NCI-H1436 (cell line): ENCODE results near the gene FAM120C.

Experiments used
- DNase-seq: peaks from one replicate; lab custom pipeline; 2025; lab: John Stamatoyannopoulos, UW

FAM120C gene, protein sequence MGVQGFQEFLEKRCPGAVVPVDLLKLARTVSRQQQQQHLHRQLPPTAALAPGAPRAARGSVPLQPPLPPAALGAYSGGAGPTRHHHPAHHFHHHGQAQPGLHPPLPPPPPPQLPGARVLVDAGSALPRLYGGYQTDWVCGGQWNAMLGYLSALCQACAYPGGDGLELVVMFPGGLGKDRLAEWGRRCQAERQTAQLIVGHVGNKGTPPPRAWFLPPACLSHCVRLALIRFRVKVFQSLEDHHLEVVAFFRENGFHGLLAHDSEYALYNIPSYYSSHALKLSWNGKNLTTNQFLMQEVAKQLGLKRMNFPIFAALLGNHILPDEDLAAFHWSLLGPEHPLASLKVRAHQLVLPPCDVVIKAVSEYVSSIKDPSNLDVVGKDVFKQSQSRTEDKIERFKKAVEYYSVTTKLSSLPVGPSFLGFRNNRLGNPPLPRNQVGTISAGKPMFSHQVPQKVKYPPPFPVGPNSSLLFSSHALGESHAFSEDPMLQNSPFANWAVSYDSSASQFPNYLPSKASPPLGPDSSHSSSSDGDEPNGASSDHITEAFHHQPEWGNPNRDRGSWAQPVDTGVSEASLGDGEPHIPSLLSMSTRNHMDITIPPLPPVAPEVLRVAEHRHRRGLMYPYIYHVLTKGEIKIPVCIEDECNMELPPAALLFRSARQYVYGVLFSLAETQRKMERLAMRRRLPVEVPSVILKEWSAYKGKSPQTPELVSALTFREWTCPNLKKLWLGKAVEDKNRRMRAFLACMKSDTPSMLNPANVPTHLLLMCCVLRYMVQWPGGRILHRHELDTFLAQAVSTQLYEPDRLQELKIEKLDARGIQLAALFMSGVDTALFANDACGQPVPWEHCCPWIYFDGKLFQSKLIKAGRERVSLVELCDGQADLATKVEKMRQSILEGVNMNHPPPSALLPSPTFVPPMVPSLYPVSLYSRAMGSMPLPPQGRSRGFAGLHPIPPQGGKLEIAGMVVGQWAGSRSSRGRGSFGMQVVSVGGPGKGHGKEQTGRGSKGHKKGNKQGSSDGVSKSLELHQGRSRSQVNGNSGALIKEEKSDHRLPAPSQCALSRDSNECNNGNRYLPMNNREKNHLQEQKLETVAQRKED

DNA sequence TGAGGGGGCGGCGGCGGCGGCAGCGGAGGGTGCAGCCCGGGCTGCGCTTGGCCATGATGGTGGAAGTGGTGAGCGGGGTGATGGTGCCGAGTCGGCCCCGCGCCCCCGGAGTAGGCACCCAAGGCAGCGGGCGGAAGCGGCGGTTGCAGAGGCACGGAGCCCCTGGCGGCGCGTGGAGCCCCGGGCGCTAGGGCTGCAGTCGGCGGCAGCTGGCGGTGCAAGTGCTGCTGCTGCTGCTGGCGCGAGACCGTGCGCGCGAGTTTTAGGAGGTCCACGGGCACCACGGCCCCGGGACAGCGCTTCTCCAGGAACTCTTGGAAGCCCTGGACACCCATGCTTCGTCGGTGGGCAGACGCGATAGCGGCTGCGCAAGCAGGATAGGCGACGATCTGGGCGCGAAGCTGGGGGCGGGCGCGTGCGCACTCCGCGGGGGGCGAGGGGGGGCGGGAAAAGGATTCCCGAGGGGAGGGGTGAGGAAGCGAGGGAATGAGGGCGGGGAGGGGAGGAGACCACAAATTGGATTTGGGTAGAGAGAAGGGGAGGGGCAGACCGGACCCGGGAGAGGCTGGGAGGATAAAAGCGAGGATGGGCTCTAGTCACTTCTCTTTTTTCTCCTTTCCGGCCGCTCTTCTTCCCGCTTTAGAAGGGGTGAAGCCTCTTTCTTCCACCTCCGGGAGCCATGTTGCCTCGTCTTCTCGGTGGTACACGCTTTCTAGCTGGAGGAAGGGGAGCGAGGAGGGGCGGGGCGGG is at the start of gene FAM120C:
Gene FAM120C, minus strand, starts transcription at position 391 of the 750 bp plus-strand sequence. Its CDS starts 56 bp downstream, at position 335.
- DNase-seq = peak; percentile 80

DNA sequence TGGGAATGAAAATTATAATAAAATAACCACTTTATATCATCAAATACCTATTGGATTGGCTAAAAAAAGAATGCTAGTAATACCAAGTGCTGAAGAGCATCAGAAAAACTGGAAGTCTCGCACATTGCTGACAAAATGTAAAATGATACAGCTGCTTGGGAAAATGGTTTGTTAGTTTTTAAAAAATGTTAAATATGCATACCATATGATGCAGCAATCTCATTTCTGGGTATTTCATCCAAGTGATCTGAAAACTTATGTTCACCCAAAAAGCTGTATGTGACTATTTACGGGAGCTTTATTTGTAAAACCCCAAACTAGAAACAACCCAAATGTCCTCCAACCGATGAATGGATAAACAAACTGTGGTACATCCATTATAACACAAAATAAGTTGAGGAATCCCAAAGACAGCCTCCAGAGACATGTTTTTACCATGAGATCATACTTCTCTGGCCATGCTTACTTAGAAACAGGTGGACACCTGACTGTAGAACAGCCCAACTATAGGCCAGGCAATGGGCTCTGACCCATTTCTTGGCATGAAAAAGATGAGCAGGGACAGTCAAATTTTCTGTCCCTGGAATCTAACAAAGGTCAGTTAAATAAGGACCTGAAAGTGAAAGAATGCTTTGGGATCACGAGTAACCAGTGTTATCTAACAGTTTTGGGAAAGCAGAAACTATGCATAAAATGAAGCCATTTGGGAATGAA is 47.5 kb upstream of the FAM120C start:
- DNase-seq = no peak

DNA sequence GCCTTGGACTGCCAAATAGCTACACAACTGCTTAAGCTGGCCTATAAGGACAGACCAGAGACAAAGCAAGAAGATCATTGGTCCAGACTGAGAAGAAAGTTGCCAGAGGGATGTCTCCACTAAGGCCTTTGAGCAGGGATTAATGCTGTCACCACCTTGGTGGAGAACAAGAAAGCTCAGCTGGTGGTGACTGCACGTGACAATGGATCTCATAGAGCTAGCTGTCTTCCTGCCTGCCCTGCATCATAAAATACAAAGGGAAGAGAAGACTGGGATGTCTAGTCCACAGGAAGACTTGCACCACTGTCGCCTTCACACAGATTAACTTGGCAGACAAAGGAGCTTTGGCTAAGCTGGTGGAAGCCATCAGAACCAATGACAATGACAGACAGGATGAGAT is 40.5 kb upstream of the FAM120C start:
- DNase-seq = no peak

DNA sequence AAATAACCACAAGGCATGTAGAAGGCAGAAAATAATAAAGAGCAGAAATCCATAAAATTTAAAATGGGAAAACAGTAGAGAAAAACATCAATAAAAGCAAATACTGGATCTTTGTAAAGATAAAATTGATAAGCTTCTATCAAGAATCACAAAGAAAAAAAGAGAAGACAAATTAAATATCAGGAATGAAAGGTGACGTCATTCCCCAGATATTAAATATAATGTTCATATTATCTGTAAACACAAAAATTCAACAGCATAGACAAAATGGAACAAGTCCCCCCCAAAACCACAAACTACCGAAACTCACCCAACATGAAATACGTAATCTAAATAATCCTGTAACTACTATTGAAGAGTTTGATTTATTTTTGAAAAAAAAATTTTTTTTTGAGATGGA is 30.5 kb upstream of the FAM120C start:
- no peak for DNase-seq

DNA sequence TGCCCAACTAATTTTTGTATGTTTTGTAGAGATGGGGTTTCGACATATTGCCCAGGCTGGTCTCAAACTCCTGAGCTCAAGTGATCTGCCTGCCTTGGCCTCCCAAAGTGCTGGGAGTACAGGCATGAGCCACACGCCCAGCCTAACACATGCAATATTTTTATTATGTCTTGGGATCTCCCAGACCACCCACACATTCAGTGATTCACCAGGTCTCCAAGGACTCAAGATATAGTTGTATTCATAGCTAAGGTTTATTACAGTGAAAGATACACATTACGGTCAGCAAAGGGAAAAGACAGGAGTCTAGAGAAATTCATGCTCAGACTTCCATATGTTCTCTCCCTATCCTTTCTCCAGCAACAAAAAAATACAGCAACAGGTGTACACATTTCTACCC is 25.5 kb upstream of the FAM120C start:
- DNase-seq = no peak

DNA sequence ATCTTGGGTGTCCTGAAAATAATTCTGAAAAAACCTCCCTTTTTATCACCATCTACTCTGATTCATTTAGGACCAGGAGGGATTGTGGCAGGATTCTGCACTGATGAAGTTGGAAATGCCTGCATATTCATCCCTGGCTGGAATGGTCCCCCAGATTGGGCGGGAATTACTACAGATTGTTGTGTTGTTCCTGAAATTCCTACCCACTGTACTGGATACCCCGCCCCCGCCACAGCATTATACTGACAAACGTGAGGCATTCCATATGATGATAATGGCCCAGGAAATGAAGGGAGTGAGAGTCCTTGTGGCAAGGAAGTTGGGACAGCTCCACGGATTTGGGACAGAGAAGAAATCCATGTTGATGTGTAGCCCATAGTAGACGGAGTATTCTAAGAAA is 15.2 kb upstream of the FAM120C start:
- DNase-seq = no peak

DNA sequence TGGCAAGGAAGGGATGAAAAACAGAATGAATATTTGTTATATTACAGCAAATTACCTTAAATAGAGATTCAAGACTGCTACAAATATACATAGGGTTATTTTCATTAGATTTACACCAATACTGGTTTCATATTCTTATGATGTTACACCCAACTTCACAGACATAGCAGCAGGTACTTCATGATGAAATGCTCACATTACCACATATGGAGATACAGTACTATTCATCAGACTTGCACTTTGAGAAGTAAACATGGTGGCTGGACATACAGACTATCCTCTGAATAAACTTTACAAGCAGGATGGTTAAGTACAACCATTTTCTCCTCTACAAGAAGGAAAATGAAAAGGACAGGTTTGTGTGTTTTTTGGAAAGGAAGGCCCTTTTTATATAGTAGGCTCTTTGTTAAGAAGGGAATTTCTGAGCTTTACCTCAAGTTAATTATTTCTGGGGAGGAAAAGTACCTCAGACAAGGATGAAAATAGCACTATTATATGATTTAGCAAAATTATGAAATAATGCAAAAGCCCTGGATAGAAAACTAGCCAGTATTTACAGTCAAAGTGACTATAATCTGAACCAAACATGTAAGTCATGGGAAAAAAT is 12.0 kb upstream of the FAM120C start:
- no peak for DNase-seq

DNA sequence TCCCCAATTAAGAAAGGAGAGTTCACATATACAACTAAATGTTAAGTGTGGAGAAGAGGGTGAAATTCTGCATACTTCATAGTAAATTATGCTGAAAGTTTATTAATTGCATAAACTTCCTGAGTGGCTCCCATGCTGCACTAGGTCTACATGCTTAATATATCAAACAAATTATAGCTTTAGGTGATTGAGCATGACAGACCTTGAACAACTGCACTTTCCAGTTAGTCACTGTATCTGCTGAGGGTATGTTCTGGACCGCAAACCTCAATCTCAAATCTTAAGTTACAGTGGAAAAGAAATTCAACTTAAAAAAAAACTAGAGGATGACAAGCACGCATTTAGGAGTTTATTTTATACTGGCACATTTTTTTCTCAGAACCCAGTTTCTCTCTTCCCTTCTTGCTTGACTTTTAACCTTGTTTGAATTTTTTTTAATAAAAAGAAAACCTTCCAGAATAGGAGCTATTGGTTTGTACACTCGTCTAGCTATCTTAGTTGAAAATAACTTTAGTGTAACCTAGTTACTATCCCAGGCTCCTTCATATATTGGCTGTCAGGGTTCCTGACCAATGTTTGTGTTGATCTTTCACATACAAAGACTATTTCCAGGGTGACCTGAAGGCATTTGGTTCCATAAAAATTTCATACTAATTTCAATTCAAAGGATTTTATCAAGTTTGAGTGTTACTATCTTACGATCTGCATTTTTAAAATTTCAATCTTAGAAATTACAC is 10.2 kb upstream of the FAM120C start:
- no peak for DNase-seq

DNA sequence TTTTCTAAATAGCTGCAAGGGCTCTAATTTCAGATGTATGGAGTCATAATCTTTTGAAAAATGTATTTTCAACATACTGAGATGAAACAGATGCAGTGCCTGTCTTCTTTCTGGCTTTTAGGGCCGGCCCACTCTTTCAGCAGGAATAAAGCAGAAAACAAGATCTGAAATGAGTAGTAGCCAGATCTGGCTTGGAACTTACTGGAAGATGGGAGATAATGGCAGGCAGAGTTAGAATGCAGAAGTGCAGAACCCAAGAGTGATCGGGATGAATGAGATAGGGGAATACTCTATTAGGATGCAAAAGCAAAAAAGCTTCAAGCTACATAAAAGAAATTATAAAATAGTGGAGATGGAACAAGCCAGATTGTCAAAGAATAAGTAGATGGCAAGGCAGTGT is 1.4 kb upstream of the FAM120C start:
- no peak for DNase-seq

DNA sequence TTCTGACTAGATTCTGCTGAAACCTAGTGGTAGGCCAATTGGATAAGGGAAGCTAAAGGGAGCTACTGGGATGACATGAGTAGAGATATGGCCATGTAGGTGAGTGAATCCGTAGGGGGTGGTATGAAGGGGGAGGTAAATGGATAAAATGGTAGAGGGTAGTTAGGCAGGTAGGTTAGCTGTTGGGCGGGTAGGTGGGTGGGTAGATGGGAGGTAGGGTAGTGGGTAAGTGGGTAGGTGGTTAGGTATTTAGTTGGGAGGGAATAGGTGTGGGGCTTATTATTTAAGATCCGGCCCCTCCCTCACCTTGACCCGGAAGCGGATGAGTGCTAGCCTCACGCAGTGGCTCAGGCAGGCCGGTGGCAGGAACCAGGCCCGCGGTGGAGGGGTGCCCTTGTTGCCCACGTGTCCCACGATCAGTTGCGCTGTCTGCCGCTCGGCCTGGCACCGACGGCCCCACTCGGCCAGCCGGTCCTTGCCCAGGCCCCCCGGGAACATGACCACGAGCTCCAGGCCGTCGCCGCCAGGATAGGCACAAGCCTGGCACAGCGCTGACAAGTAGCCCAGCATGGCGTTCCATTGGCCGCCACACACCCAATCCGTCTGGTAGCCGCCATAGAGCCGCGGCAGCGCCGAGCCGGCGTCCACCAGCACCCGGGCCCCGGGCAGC is 725 bp downstream of the FAM120C start:
- peak; percentile 24 for DNase-seq

DNA sequence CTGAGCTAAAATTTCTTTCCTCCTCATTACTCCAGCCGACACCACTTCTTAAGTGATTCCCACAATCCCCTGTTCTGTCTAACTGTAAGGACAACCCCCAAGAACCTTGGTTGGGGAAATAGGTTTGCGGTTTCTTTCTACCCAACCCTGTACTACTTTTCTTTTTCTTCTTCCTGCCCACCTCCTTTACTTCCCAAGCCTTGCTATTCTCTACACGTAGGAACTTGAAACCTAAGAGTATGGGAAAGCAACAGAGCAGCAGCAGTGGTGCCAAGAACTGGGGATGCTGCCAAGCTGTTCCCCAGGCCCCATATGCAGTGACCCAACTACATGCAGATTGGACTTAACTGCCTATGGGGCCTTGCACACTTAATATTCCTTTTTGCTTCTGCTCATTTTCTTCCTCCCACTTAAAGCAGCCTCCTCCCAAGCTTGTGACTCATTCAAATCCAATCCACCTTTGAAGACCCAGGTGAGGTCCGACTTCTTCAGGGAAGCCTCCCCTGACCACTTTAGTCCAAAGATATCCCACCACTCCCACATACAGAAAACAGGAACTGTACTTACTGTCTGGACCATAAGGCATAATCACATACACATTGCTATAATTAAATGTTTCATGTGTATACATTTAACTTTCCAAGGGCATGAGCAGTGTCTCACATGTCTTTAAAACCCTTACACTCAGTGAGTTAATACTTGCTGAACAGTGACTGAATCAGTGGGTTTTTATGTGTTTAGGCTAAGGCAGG is 1.7 kb downstream of the FAM120C start:
- no peak for DNase-seq

DNA sequence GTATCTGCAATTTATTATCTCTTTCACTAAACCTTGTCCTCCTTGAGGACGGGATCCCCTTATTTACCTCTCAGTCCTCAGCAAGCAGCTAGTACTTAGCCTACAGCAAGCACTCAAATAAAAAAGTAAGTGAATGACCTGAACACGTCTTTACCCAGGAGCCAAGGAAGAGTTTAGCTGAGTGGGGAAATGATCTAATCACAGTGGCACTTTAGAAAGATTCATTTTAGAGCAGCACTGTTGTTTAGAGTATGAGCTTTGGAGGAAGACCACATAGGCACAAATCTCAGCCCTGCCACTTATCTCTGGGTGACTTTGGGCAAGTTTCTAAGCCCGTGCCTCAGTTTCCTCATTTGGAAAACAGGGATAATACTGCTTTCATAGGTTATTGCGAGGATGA is 2.7 kb downstream of the FAM120C start:
- DNase-seq = no peak

DNA sequence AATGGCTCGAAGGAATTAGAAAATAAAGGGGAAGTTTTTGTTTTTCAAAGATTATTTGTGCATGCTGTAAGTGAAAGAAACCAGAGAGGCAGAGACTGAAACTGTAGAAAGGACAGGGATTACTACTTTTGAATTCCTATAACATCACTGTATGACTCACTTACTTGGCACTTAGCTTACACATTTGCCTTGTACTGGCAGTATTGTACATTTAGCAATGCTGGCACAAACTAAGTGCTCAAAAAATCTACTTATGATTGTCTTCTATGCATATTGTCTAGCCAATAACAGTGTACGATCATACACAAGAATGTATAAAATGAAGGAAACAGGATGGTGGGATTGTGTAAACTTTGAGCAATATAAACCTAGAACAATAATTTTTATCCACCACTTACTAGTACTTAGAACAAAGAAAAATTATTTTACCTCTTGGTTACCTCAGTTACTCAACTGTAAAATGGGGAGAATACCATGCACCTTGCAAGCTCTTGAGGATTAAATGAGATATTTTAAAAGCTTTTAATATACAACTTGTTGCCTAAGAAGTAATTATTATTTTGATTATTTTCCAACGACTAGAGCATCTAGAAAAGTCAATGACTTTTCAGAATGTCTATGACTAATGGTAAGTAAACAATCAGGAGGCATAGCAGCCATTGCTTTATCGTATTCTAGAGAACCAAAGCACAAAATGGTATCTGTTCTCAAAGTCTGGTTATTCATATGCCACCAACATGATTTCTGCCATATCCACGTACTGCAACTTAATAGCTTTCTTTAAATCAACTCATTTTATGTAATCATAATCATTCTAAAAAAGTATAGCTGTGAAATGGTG is 4.7 kb downstream of the FAM120C start:
- no peak for DNase-seq

DNA sequence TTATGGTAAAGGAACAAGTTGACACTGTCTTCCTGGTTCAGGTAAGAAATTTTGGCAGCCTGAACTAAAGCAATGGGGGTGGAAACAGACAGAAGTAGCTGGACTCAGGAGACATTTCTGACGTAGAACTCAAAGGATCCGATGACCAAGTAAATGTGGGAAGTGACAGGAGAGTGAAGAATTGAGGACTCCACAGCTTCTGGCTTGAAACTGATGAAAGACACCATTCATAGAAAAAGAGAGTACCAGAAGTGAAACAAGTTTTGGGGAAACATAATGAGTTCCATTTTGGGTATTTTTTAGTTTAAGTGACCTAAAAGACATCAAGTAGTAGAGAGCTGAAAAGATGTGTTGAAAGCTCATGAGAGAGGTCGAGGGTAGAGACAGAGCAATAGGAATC is 5.7 kb downstream of the FAM120C start:
- DNase-seq = no peak

DNA sequence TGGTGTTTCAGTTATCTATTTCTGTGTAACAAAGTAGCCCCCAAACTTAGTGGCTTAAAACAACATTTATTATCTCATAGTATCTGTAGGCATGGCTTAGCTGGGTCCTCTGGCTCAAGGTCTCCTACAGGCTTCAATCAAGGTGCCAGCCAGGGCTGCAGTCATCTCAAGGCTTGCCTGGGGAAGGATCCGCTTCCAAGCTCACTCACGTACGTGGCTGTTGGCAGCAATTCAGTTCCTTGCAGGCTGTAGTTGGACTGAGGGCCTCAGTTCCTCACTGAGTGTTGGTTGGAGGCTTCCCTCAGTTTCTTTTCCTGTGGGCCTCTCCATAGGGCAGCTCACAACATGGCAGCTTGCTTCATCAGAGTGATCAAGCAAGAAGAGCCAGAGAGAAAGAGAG is 9.3 kb downstream of the FAM120C start:
- DNase-seq = no peak

DNA sequence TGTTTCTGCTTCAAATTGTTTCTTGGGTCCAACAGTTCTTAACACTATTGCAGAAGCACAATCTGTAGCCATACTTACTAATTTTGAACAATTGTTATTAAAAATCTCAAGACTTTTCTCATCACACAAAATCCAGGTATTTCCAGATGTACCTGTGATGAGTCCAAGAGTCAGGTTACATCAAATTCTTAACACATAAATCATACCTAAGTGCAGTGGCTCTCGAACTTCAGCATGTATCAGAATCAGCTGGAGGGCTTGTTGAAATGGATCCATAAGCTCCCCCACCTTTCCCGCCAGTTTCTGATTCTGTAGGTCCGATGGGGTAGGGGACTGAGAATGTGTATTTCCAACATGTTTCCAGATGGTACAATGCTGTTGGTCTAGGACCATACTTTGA is 10.6 kb downstream of the FAM120C start:
- DNase-seq = no peak

DNA sequence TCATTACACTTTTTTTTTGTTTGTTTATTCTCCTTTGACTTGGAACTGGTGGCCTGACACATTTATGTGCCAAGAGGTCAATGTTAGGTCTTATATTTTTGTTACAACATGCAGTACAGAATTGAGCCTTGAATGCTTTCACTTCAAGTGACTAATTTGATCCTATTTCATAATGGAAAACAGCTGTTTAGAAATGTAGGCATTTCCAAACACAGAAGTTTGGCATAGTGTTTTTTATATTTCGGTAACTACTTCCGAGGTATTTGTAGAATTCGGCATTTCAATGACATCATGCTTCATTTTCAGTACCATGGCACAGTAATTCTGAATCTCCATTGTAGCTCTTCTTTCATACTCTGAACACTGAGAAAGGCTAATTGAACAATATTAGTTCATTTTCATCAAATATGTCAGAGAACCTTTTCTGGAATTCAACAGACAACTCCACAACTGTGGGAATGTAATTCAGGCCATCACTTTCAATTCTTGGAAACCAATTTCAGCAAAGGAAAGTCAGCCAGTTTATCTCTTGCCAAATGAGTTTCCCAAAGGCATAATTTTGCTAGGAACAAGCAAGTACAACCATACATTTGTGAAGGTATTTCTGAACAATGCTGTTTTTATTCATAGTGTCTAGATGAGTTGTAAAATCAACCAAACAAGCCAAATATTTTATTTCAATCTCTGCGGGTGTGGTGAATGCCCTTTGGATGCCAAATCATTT is 11.4 kb downstream of the FAM120C start:
- DNase-seq = no peak
